K562 (cell line): ENCODE data around the gene FEZF1.

Experiments used
- CBX2 ChIP-seq: fragments of 200-600 bp; sonication (generic); IDR thresholded peaks from one replicate; pipeline ENCODE4 v1.6.1; 2012; ENCODE audit warnings: mild to moderate bottlenecking, low read length, inconsistent platforms; ENCODE audit not compliant: insufficient read depth, poor library complexity, severe bottlenecking
- CBX8 ChIP-seq: fragments of 200-600 bp; sonication (generic); IDR thresholded peaks from 2 replicates; pipeline ENCODE4 v1.6.1; 2012; ENCODE audit warnings: borderline replicate concordance, mixed run types, low read depth, mild to moderate bottlenecking, moderate library complexity, mixed read lengths, low read length, control low read depth, inconsistent platforms; ENCODE audit not compliant: poor library complexity, severe bottlenecking; ENCODE audit errors: extremely low read depth
- EZH2 ChIP-seq: IDR thresholded peaks from 2 replicates; pipeline ENCODE4 v1.6.1; 2012; ENCODE audit warnings: low read depth, mild to moderate bottlenecking, inconsistent platforms, low read length, borderline replicate concordance
- HCFC1 ChIP-seq: IDR thresholded peaks from 2 replicates; pipeline ENCODE4 v1.6.1; 2012; ENCODE audit warnings: low read depth, low read length, improper control_type of control experiment
- MEF2D ChIP-seq: conservative IDR thresholded peaks from 2 replicates; pipeline ENCODE4 v1.6.1; 2016; ENCODE audit warnings: low read depth, missing genetic modification characterization, missing compliant biosample characterization
- SUPT5H ChIP-seq: fragments of 450-650 bp; IDR thresholded peaks from 2 replicates; pipeline ENCODE4 v1.6.1; 2016
- TF ChIP-seq, protein P1 (sequence below): sonication (generic); formaldehyde crosslinking; IDR thresholded peaks from 2 replicates; pipeline ENCODE4 v1.5.0; 2020; ENCODE audit warnings: missing genetic modification reagents

DNA sequence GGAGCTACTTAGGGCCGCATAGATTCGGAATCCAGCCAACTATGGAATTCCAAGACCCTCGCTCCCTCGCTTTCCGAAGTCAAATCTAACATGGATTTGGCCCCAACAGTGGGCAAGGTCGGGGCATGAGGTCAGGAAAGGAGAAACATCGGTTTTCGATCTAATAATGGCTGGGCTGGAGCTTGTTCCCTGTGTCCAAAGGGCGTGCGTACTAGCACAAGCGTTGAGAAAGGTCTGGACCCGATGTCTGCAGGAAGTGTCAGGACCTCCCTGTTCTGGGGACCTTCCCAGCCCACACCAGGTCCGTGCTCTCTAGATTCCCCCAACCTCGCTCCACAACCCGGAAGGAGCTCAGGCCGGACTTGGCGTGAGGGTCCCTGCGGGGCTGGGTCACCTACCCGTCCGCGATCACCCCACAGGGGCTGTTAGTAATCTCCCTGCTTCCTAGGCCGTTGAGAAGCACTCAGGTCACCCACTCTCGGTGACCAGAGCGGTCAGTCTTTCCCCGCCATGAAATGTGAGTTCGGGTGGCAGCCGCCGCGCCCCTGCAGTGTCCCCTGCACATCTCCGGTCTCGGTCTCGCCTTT lies 4.8 kb downstream of the FEZF1 start:
- TF ChIP-seq EZH2, result no peak
- TF ChIP-seq HCFC1, result no peak
- no peak for TF ChIP-seq CBX2
- TF ChIP-seq MEF2D (tag), result no peak
- TF ChIP-seq, protein P1, sequence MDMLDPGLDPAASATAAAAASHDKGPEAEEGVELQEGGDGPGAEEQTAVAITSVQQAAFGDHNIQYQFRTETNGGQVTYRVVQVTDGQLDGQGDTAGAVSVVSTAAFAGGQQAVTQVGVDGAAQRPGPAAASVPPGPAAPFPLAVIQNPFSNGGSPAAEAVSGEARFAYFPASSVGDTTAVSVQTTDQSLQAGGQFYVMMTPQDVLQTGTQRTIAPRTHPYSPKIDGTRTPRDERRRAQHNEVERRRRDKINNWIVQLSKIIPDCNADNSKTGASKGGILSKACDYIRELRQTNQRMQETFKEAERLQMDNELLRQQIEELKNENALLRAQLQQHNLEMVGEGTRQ (CRISPR knock-in tag), result no peak
- no peak for TF ChIP-seq SUPT5H
- TF ChIP-seq CBX8, result no peak
